Rectal smooth muscle tissue (tissue), 1 donor: ENCODE results near the gene ROBO1.

Source experiments
- H3K27ac ChIP-seq: one replicate; pipeline ENCODE4 v1.7.0; 2013; ENCODE audit warnings: low read depth, low read length, inconsistent platforms
- H3K27me3 ChIP-seq: one replicate; pipeline ENCODE4 v1.7.0; 2013; ENCODE audit warnings: low read length; ENCODE audit not compliant: control insufficient read depth, insufficient read depth
- H3K36me3 ChIP-seq: one replicate; pipeline ENCODE4 v1.7.0; 2013; ENCODE audit warnings: low read length; ENCODE audit not compliant: control insufficient read depth, insufficient read depth
- H3K4me1 ChIP-seq: one replicate; pipeline ENCODE4 v1.7.0; 2013; ENCODE audit warnings: low read length; ENCODE audit not compliant: control insufficient read depth, insufficient read depth
- H3K4me3 ChIP-seq: one replicate; pipeline ENCODE4 v1.7.0; 2013; ENCODE audit warnings: low read length
- H3K9ac ChIP-seq: one replicate; pipeline ENCODE4 v1.7.0; 2013; ENCODE audit warnings: low read length

Gene ROBO1

DNA sequence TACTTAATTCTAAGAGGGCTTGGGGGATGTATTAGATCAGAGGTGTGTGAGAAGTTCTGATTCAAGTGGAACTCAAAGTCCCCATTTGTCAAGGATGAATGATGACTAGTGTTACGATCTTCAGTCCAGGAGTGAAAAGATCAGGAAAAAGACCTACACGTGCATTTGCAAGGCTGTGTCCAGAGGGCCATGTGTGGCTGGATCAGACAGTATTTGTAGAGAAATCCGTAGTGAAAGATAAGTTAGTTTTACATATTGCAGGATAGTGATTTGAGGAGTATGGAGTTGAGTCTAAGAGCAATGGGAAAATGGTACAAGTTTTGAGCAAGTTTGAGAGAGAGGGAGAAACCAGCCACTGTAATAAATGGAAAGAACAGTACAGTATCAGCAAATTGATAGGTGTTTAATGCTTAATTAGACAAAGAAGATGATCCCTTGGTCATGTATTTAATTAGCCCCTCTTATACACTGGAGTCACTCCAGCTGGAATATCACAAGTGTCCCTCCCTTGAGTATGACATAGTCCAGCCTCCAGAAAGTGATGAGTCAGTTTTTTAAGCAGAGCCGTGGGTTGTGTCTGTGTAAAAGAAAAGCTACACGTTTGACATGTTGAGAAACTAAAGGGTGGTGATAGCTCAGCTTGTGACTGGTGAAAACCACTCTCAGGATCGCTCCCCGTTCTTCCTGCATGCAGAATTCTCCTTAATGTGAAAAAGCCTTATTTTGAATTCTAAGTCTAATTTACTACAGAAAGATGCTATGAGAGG is 348.8 kb downstream of the ROBO1 start:
- H3K9ac ChIP-seq, result no peak overlapping the region
- H3K27me3 ChIP-seq, result no peaks in the 10 kb centered on the region
- H3K27ac ChIP-seq, result no peak overlapping the region
- no peaks in the 10 kb centered on the region for H3K36me3 ChIP-seq
- peaks cover 3% of the 10 kb centered on the region for H3K4me1 ChIP-seq
- H3K4me3 ChIP-seq, result no peak overlapping the region

DNA sequence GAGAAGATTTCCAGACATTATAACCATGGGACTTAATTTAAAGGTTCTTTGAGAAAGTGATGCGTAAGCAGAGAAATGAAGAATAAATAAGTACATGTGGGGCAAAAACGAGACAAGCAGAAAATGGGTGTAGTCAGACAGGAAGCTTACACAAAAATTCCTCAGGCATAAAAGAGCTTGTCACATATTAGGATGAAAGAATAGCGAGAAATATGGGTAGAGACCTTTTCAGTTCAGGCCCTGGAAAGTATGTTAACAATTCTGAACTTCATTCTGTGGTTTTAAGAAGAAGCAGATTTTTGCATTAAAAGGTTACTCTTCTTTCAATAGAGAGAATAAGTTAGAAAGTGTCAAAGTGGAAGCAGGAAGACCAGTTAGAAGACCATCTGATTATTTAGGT is 352.4 kb downstream of the ROBO1 start:
- Histone ChIP-seq H3K36me3 (no peaks in the 10 kb centered on the region), H3K9ac (no peak overlapping the region), H3K4me3 (no peak overlapping the region), H3K27ac (no peak overlapping the region), H3K4me1 (peaks cover 3% of the 10 kb centered on the region), H3K27me3 (no peaks in the 10 kb centered on the region)

DNA sequence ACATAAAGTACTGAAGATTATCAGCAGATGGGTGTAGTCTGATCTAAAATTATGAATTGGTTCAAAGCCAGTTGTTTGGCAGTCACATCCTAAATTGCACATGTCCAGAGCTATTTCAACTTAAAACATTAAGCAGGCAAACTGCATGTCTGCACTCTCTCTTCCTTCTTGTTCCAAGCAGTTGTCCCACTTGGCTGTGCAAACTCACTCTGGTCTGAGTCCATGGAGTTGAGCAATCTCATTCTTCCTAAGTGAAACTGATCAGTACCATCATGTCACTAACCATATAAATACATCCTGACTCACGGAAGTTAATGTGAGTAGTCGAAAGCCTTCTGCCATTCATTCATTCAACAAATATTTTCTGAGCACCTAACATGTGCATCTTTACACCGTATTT is 353.0 kb downstream of the ROBO1 start:
- no peaks in the 10 kb centered on the region for H3K27me3 ChIP-seq
- no peak overlapping the region for H3K9ac ChIP-seq
- peaks cover 3% of the 10 kb centered on the region for H3K4me1 ChIP-seq
- H3K4me3 ChIP-seq, result no peak overlapping the region
- no peaks in the 10 kb centered on the region for H3K36me3 ChIP-seq
- H3K27ac ChIP-seq, result peak overlapping the region; percentile 22

DNA sequence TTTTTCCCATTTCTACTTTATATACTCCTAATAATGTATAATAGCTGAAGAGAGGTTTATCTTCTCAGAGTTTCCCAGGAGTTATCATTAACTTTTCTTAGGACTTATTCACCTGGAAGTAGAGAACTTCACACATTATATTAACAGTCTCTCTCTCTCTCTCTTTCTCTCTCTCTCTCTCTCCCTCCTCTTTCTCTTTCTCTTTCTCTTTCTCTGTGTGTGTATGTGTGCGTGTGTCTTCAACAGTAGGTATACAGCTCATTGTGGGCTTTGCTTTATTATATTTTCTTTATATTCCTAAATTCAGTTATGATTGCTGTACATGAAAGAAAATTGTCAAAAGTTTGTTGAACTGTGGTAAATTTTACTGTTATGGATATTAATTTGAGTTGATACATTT is 353.8 kb downstream of the ROBO1 start:
- H3K36me3 ChIP-seq, result no peaks in the 10 kb centered on the region
- H3K4me1 ChIP-seq, result peaks cover 3% of the 10 kb centered on the region
- no peak overlapping the region for H3K27ac ChIP-seq
- no peaks in the 10 kb centered on the region for H3K27me3 ChIP-seq
- H3K9ac ChIP-seq, result no peak overlapping the region
- H3K4me3 ChIP-seq, result no peak overlapping the region

DNA sequence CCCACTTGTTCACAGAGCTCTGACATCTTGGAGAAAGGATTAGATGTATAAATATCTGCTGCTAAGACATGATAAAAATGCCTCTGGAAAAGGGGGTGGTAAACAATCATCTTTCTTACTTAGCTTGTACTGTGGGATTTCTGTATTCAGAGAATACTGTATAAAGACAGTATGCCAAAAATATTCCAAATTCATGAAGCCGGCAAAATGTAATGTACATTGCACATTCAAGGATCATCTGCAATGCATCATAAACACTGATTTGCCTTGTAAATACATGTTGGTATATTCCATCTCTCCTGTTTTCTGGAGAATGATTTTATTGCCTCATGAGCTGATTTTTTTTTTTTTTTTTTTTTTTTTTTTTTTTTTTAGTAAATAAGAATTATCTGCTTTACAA is 355.3 kb downstream of the ROBO1 start:
- no peaks in the 10 kb centered on the region for H3K36me3 ChIP-seq
- H3K9ac ChIP-seq, result no peak overlapping the region
- no peak overlapping the region for H3K4me3 ChIP-seq
- H3K27me3 ChIP-seq, result no peaks in the 10 kb centered on the region
- H3K4me1 ChIP-seq, result peaks cover 3% of the 10 kb centered on the region
- H3K27ac ChIP-seq, result no peak overlapping the region

DNA sequence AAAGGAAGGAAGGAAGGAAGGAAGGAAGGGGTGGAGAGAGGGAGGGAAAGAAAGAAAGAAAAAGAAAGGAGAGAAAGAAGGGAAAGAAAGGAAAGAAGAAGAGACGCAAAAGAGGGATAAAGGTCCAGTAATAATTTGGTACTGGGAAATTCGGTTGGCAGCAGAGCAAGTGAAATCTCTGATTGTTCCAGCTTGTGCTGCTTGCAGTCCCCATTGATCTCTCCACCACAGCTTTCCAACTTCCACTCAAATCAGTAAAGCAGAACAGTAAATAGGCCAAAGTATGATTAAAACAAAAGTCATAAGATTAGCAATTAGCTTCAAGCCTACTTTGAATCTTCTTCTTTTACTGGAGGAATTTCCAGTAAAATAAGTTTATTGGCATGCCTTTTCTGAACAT is 357.2 kb downstream of the ROBO1 start:
- Histone ChIP-seq H3K27ac (no peak overlapping the region), H3K36me3 (no peaks in the 10 kb centered on the region), H3K27me3 (no peaks in the 10 kb centered on the region), H3K4me3 (no peak overlapping the region), H3K9ac (no peak overlapping the region), H3K4me1 (peaks cover 3% of the 10 kb centered on the region)

DNA sequence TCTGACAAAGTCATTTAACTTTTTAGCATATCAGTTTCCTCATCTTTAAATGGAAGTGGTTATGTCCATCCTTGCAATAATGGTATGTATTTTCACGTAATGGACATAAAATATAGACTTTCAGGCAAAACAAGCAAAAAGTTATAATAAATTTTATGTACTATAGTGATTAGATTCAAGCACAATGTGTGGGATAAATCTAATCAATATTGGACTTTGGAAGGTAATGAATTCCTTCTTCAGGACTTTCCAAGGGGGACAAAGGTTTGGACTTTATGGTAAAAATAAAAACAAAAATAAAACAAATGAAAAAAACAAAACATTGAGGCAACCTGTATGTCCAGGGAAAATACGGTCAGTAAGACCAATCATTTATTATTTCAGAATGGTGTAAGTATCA is 357.7 kb downstream of the ROBO1 start:
- no peak overlapping the region for H3K27ac ChIP-seq
- no peak overlapping the region for H3K9ac ChIP-seq
- peaks cover 3% of the 10 kb centered on the region for H3K4me1 ChIP-seq
- no peaks in the 10 kb centered on the region for H3K36me3 ChIP-seq
- no peak overlapping the region for H3K4me3 ChIP-seq
- no peaks in the 10 kb centered on the region for H3K27me3 ChIP-seq

DNA sequence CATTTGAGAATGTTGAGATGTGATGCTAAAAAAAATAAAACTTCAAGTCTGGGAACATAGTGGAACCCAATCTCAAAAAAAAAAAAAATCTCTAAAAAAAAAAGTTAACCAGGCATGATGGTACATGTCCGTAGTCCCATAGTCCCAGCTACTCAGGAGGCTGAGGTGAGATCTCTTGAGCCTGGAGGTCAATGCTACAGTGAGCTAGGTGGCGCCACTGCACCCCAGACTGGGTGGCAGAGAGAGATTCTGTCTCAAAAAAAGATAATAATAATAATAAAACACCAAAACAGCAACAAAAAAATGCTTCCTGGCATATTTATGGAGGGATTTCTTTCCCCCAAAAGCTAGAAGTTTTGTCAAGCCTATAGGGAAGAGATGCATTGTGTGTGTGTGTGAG is 361.6 kb downstream of the ROBO1 start:
- Histone ChIP-seq H3K4me1 (no peaks in the 10 kb centered on the region), H3K9ac (no peak overlapping the region), H3K4me3 (no peak overlapping the region), H3K27me3 (no peaks in the 10 kb centered on the region), H3K27ac (no peak overlapping the region), H3K36me3 (no peaks in the 10 kb centered on the region)

DNA sequence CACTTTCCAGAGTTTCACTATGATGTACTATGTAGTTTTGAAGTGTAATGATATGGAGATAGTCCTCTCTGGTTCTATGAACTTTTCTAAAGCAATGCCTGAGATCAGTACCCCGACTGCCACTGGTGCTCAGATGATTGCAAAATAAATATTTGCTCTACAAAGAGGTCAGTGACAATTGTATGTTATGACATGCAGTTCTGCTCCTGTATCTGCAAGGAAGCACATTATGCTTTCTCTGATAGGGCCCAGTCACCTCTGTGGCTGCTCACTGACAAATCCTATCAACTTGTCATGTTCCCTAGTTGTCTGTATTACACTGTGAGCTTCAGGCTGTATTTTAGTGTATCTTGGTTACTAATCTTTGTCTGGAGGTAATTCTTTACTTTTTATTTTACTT is 362.6 kb downstream of the ROBO1 start:
- Histone ChIP-seq H3K27me3 (no peaks in the 10 kb centered on the region), H3K27ac (no peak overlapping the region), H3K9ac (no peak overlapping the region), H3K36me3 (no peaks in the 10 kb centered on the region), H3K4me3 (no peak overlapping the region), H3K4me1 (no peaks in the 10 kb centered on the region)

DNA sequence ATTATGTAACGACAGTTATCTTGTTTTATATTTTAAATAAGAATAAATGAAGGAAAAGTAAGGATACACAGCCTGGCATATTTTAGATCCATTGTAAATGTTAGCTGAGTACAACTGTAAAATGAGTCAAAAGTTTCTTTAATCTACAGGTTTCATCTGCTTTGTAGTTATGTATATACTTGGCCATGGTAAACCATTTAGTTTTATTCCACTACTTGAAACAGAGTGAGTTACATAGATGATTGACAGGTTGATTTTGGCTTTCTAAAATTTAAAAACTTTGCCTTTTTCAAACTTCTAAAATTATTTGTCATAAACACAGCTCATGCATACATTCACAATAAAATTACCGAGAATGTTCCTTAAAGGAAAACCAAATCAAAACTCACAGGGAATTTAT is 371.2 kb downstream of the ROBO1 start:
- Histone ChIP-seq H3K36me3 (no peaks in the 10 kb centered on the region), H3K27me3 (no peaks in the 10 kb centered on the region), H3K4me1 (no peaks in the 10 kb centered on the region), H3K9ac (no peak overlapping the region), H3K4me3 (no peak overlapping the region), H3K27ac (no peak overlapping the region)

DNA sequence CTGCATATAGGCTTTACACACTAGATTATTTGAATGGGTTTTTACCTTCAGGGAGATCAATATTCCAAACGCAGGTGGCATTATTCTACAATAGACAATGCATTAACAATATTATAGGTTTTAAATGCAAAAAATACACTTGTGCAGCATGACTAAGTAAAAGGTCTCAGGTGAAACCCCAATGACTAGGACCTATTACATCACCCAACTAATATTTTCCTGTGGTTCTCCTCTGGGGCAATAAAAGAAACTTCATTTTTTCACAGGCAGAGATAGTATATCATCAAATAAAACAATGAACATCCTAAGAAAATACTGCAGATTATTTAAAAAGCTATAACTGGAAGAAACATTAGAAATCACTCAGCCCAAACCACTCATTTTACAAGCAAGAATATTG is 375.3 kb downstream of the ROBO1 start:
- no peaks in the 10 kb centered on the region for H3K27me3 ChIP-seq
- no peak overlapping the region for H3K27ac ChIP-seq
- H3K4me3 ChIP-seq, result no peak overlapping the region
- H3K4me1 ChIP-seq, result no peaks in the 10 kb centered on the region
- no peaks in the 10 kb centered on the region for H3K36me3 ChIP-seq
- no peak overlapping the region for H3K9ac ChIP-seq

DNA sequence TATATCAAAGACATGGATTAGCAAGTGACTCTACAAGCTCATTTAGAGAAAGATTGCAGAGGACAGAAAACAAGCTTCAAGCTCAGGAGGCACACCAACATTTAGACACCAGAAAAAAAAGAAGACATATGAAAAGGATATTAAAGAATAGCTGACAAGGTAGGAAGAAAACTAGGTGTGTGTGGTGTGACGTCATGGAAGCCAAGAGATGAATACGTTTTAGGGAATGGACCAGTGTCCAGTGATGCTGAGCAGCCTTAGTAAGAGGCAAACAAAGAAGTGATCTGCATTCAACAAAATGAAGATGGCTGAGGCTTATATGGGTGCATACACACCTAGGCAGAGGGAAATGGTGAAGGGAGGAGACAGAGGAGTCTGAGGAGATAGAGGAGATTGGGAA is 377.4 kb downstream of the ROBO1 start:
- no peaks in the 10 kb centered on the region for H3K27me3 ChIP-seq
- no peak overlapping the region for H3K9ac ChIP-seq
- H3K4me3 ChIP-seq, result no peak overlapping the region
- no peaks in the 10 kb centered on the region for H3K36me3 ChIP-seq
- H3K4me1 ChIP-seq, result no peaks in the 10 kb centered on the region
- no peak overlapping the region for H3K27ac ChIP-seq

DNA sequence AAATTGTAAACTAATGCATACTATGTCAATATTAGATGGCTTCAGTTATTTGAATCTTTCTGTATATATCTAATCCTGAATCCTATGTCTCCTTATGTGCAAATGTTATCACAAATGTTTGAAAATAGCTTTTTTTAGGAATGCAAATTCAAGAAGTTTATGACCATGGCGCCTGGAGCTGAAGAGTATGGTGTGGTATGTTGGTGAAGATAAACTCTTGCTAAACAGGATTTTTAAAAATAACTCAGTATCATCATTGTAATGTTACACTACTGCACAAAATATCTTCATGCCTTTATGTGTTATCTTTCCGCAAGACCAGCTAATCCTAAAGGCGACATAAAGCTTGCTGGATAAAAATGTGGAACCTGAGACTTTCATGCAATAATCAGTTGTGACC is 382.6 kb downstream of the ROBO1 start:
- H3K4me1 ChIP-seq, result no peaks in the 10 kb centered on the region
- H3K27ac ChIP-seq, result no peak overlapping the region
- no peak overlapping the region for H3K9ac ChIP-seq
- no peaks in the 10 kb centered on the region for H3K27me3 ChIP-seq
- no peaks in the 10 kb centered on the region for H3K36me3 ChIP-seq
- H3K4me3 ChIP-seq, result no peak overlapping the region
